ENCODE measurements around the gene ZNF502.

The ZNF502 gene

GRCh38 chr3:44762690-44763089 lies 50.2 kb downstream of the ZNF502 start:
- no peak for DNase-seq (ENCODE audit: insufficient read length, low spot score)
- no peak for FAIRE-seq

DNA sequence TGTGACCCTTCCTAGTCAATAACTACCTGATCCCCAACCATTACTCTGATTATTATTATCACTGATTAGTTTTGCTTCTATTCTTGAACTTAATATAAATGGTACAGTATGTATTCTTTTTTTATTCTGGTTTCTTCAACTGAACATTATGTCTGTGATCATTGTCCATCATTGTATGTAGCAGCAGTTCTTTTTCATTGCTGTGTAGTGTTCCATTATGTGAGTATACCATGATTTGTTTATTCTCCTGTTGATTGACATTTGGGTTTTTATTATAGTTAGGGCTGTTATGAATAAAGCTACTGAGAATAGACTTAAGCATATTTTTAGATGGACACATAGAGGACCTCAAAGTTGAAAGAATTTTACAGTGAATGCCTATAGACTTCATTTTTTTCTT lies 51.8 kb downstream of the ZNF502 start:
- FAIRE-seq: no peak
- no peak for DNase-seq (ENCODE audit: insufficient read length, low spot score)

DNA sequence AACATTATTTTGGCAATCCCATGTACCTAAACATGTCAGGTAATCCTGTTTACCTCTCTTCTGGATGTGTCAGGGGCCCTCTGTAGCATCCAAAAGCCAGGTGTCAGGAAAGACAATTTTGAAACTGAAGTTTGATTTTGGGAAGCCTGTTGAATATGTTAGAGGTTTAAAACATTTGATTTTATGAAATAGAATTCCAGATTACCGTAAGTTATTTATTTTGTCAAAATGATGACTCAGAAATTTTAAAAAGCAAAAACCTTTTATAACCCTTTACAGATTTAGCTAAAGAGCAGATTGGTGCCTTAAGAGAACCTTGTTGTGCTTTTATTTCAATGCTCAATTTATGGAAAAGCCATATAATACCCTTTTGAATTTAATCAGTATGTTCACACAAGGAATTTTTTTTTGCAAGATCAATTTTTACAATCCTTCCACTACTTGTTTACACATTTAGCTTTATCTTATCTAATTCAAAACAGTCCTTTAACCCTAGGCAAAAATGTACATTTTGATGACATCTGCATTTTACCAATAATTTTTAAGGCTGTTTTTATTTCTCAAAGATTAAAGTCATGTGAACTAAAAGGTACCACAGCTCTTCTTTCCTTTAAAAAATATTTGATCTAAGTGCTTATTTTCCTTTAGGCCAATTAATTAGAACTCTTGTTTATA lies 59.1 kb downstream of the ZNF502 start:
- no peak for DNase-seq (ENCODE audit: insufficient read length, low spot score)
- no peak for FAIRE-seq

DNA sequence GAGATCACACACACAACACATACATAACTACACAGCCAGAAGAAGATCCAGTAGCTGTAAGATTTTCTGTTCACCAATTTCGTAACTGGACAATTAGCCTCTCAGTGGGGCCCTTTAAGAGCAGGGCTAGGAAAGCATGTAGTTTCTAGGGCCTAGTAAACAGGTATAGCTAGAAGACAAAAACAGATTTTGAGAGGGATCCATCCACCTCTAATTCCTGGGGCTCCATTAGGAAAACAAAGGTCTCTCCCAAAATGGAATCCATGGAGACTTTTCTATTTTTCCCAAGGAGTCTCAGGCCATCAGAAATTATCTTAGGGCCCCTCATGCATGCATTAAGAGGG lies 59.6 kb downstream of the ZNF502 start:
- DNase-seq (ENCODE audit: insufficient read length, low spot score) (no peak), FAIRE-seq (no peak)

Measured in HTR-8/SVneo (cell line).